ENCODE measurements around the gene OTOGL.

DNA sequence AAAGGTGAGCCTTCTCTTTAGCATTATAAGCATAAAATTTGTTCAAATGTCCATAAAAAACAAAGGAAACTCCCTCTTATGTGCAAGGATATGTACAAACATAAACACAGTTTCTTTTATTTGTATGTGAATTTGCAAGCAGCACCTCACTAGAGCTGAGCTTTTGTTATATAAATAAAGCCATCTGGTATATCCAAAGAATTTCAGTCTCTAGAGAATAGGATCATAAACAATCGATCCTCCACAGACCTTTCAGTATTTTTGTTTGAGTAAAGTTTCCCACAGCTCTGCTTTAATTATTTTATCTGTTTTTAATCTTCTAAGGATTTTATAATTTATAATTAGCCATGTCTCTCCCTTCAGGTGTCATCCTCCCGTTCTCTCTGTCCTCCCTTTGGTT lies 89.2 kb downstream of the OTOGL start:
- TF ChIP-seq NRF1 (IDR thresholded peaks at IDR 0.05; ENCODE audit: low read depth, low read length) (no peak), ELF1 (IDR thresholded peaks at IDR 0.05) (no peak)
